GM23248 (cell line): ENCODE results near the gene CALN1.

Experiments used
- EZH2 ChIP-seq: fragments of 200-600 bp; sonication (generic); IDR thresholded peaks from 2 replicates; pipeline ENCODE4 v1.6.1; 2018; ENCODE audit warnings: antibody characterized with exemption, mild to moderate bottlenecking; ENCODE audit not compliant: insufficient read depth, poor library complexity, severe bottlenecking
- EZH2phosphoT487 ChIP-seq: fragments of 200-600 bp; sonication (generic); IDR thresholded peaks from 2 replicates; pipeline ENCODE4 v1.6.1; 2018; ENCODE audit warnings: antibody characterized with exemption, moderate library complexity, mild to moderate bottlenecking, low read depth; ENCODE audit not compliant: insufficient read depth

- TF ChIP-seq EZH2 (no peak), EZH2phosphoT487 (no peak)
Observed at GRCh38 chr7:72404743-72405142, 7.4 kb downstream of the CALN1 start.
